WTC11 (cell line): Measurements from ENCODE around the gene SLC8A1. TPM values are rescaled to one million over a fixed set of nuclear protein-coding genes. Genes with fewer than 3 reads are reported as not detected.

ENCODE experiments used
- ATAC-seq: fragments of 200-7000 bp; cut with Tn5 transposase; 2 replicates; pipeline ENCODE4 v1.10.0; 2021; ENCODE audit warnings: mild to moderate bottlenecking, moderate library complexity
- CTCF ChIA-PET: fragments of 300-600 bp; sonication (Branson Sonifier 250); formaldehyde crosslinking; loops from one replicate; lab custom pipeline; 2021; ENCODE audit warnings: antibody characterized with exemption; lab: Charles Lee
- POLR2A ChIA-PET: fragments of 350-600 bp; sonication (Branson Sonifier 250); formaldehyde crosslinking; loops from one replicate; lab custom pipeline; 2021; ENCODE audit warnings: antibody characterized with exemption; lab: Charles Lee
- DNase-seq: peaks from one replicate; pipeline ENCODE4 v3.0.0; 2021; ENCODE audit warnings: low spot score
- H3K27ac Mint-ChIP-seq: 2 replicates; pipeline ENCODE4 v1.8.0; 2021; ENCODE audit warnings: mixed read lengths
- H3K27me3 Mint-ChIP-seq: 2 replicates; pipeline ENCODE4 v1.8.0; 2021; ENCODE audit warnings: low read depth, mild to moderate bottlenecking, moderate library complexity, mixed read lengths
- H3K36me3 Mint-ChIP-seq: 2 replicates; pipeline ENCODE4 v1.8.0; 2021; ENCODE audit warnings: mixed read lengths
- H3K4me1 Mint-ChIP-seq: 2 replicates; pipeline ENCODE4 v1.8.0; 2022; ENCODE audit warnings: mixed read lengths
- H3K4me3 Mint-ChIP-seq: 2 replicates; pipeline ENCODE4 v1.8.0; 2021; ENCODE audit warnings: mild to moderate bottlenecking, moderate library complexity, mixed read lengths
- H3K9me3 Mint-ChIP-seq: 2 replicates; pipeline ENCODE4 v1.8.0; 2021; ENCODE audit warnings: mixed read lengths
- AR ChIP-seq: fragments of 250-450 bp; sonication (Bioruptor Pico); IDR thresholded peaks from 2 replicates; pipeline ENCODE4 v1.9.0; 2021; ENCODE audit warnings: mild to moderate bottlenecking
- ARID4B ChIP-seq: sonication (generic); formaldehyde crosslinking; IDR thresholded peaks from 2 replicates; pipeline ENCODE4 v1.8.0; 2023; ENCODE audit warnings: missing genetic modification reagents, mild to moderate bottlenecking, borderline replicate concordance
- E2F4 ChIP-seq: sonication (generic); formaldehyde crosslinking; IDR thresholded peaks from 2 replicates; pipeline ENCODE4 v1.8.1; 2022; ENCODE audit warnings: low read depth, mild to moderate bottlenecking, moderate library complexity, missing genetic modification reagents, borderline replicate concordance
- EMX1 ChIP-seq: fragments of 250-450 bp; sonication (Bioruptor Pico); IDR thresholded peaks from 2 replicates; pipeline ENCODE4 v1.8.0; 2021; ENCODE audit warnings: mild to moderate bottlenecking
- ETV6 ChIP-seq: sonication (generic); formaldehyde crosslinking; IDR thresholded peaks from 2 replicates; pipeline ENCODE4 v1.8.1; 2022; ENCODE audit warnings: mild to moderate bottlenecking, missing genetic modification reagents
- NFE2L1 ChIP-seq: sonication (generic); formaldehyde crosslinking; IDR thresholded peaks from 2 replicates; pipeline ENCODE4 v1.8.1; 2023; ENCODE audit warnings: missing genetic modification reagents
- NR2C2 ChIP-seq: sonication (generic); formaldehyde crosslinking; IDR thresholded peaks from 2 replicates; pipeline ENCODE4 v1.8.0; 2022; ENCODE audit warnings: mild to moderate bottlenecking, missing genetic modification reagents
- NR3C1 ChIP-seq: sonication (generic); formaldehyde crosslinking; conservative IDR thresholded peaks from 2 replicates; pipeline ENCODE4 v1.8.1; 2023; ENCODE audit warnings: low read depth, mild to moderate bottlenecking, missing genetic modification reagents
- RORB ChIP-seq: fragments of 250-450 bp; sonication (Bioruptor Pico); IDR thresholded peaks from 2 replicates; pipeline ENCODE4 v1.9.0; 2021; ENCODE audit warnings: mild to moderate bottlenecking
- SP1 ChIP-seq: sonication (generic); formaldehyde crosslinking; conservative IDR thresholded peaks from 2 replicates; pipeline ENCODE4 v1.8.1; 2022; ENCODE audit warnings: missing genetic modification reagents
- TEAD4 ChIP-seq: sonication (generic); formaldehyde crosslinking; IDR thresholded peaks from 2 replicates; pipeline ENCODE4 v1.8.0; 2022; ENCODE audit warnings: mild to moderate bottlenecking, missing genetic modification reagents
- ZNF121 ChIP-seq: sonication (generic); formaldehyde crosslinking; IDR thresholded peaks from 2 replicates; pipeline ENCODE4 v1.8.0; 2023; ENCODE audit warnings: missing genetic modification reagents
- ZNF138 ChIP-seq: sonication (generic); formaldehyde crosslinking; conservative IDR thresholded peaks from 2 replicates; pipeline ENCODE4 v1.8.1; 2022; ENCODE audit warnings: mild to moderate bottlenecking, moderate library complexity, missing genetic modification reagents
- total RNA-seq: library from RNA; stranded (reverse); gene quantifications from 3 replicates; pipeline ENCODE4 v1.2.3, GENCODE V29; 2021
- TF ChIP-seq, protein P1 (sequence below): sonication (generic); formaldehyde crosslinking; IDR thresholded peaks from 2 replicates; pipeline ENCODE4 v1.8.0; 2022; ENCODE audit warnings: missing genetic modification reagents
- TF ChIP-seq, protein P2 (sequence below): sonication (generic); formaldehyde crosslinking; IDR thresholded peaks from 2 replicates; pipeline ENCODE4 v1.8.1; 2022; ENCODE audit warnings: missing genetic modification reagents, borderline replicate concordance

The SLC8A1 gene
- total RNA-seq, 1 experiment from 2014 or later = 2.6 TPM

GRCh38 chr2:40321822-40322221, 130.1 kb downstream of the SLC8A1 start (continued):
- TF ChIP-seq ARID4B = no peak

DNA sequence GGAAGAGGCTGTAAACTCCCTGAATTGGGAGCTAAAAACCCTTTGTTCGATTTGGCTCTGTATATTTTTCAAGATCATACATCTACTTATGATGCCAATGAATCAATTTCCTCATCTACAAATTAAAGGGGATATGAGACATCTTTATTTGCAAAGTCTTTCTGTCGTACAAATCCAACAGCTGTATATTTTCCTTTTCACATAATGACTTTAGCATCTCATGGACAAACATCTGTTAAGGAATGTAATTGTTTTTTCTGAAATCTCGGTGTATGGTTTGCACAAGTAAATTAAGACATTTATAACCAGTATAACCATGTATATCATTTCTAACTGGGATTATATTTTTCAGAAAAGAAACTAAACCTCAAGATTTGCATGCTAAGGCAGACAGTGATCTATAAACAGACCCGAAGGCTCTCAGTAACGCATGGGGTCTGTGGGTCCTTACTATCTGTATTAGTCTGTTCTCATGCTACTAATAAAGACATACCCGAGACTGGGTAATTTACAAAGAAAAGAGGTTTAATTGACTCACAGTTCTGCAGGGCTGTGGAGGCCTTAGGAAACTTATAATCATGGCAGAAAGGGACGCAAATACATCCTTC, 130.8 kb downstream of the SLC8A1 start:
- H3K27me3 Mint-ChIP-seq = no peaks in the 10 kb centered on the region
- ATAC-seq (no peak), DNase-seq (no peak)
- H3K9me3 Mint-ChIP-seq = no peaks in the 10 kb centered on the region
- H3K4me3 Mint-ChIP-seq = no peak overlapping the region
- ChIA-PET POLR2A (no interaction called here), CTCF (no interaction called here)
- TF ChIP-seq ZNF138 (CRISPR knock-in tag) (no peak), AR (no peak), NR2C2 (CRISPR knock-in tag) (no peak), ETV6 (CRISPR knock-in tag) (no peak)
- TF ChIP-seq, protein P1, sequence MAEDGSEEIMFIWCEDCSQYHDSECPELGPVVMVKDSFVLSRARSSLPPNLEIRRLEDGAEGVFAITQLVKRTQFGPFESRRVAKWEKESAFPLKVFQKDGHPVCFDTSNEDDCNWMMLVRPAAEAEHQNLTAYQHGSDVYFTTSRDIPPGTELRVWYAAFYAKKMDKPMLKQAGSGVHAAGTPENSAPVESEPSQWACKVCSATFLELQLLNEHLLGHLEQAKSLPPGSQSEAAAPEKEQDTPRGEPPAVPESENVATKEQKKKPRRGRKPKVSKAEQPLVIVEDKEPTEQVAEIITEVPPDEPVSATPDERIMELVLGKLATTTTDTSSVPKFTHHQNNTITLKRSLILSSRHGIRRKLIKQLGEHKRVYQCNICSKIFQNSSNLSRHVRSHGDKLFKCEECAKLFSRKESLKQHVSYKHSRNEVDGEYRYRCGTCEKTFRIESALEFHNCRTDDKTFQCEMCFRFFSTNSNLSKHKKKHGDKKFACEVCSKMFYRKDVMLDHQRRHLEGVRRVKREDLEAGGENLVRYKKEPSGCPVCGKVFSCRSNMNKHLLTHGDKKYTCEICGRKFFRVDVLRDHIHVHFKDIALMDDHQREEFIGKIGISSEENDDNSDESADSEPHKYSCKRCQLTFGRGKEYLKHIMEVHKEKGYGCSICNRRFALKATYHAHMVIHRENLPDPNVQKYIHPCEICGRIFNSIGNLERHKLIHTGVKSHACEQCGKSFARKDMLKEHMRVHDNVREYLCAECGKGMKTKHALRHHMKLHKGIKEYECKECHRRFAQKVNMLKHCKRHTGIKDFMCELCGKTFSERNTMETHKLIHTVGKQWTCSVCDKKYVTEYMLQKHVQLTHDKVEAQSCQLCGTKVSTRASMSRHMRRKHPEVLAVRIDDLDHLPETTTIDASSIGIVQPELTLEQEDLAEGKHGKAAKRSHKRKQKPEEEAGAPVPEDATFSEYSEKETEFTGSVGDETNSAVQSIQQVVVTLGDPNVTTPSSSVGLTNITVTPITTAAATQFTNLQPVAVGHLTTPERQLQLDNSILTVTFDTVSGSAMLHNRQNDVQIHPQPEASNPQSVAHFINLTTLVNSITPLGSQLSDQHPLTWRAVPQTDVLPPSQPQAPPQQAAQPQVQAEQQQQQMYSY (CRISPR knock-in tag) = no peak
- no peak overlapping the region for H3K27ac Mint-ChIP-seq
- H3K36me3 Mint-ChIP-seq = no peaks in the 10 kb centered on the region
- peaks cover 19% of the 10 kb centered on the region for H3K4me1 Mint-ChIP-seq

DNA sequence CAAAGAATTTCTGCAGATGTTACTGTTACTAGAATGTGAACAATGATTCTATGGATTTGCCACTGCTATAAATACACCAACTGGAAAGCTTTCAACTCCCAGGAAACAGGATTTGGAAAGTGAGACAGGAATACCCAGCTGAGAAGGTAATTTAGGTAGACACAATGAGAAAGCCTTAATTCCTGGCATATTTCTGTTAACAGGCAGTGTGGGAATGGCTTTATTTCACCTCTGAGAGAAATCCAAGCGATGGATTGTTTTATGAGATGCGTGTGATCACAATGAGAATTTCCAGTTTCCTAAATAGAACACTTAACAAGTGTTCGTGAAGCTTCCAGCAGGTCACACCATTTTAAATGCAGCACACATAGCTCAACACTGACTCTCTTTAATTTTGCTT, 133.0 kb downstream of the SLC8A1 start:
- Mint-ChIP-seq H3K4me3 (no peak overlapping the region), H3K27me3 (no peaks in the 10 kb centered on the region), H3K9me3 (peaks cover 16% of the 10 kb centered on the region), H3K4me1 (peaks cover 19% of the 10 kb centered on the region), H3K36me3 (peaks cover 13% of the 10 kb centered on the region), H3K27ac (no peak overlapping the region)
- ATAC-seq (0 out of 2 replicates have a peak, but pooled peaks have one; percentile 26), DNase-seq (no peak)
- CTCF ChIA-PET = interaction anchor here (0.5 to 1.4 kb wide), 3 partner anchors 74 to 405 kb away, joined by 3 to 8 read pairs (median 5); no protein-coding TSS in a partner anchor
- TF ChIP-seq RORB (CRISPR knock-in tag) (no peak), E2F4 (CRISPR knock-in tag) (no peak), NFE2L1 (no peak), NR3C1 (CRISPR knock-in tag) (no peak), EMX1 (no peak), TEAD4 (no peak), SP1 (no peak), ZNF121 (CRISPR knock-in tag) (no peak)
- TF ChIP-seq, protein P2, sequence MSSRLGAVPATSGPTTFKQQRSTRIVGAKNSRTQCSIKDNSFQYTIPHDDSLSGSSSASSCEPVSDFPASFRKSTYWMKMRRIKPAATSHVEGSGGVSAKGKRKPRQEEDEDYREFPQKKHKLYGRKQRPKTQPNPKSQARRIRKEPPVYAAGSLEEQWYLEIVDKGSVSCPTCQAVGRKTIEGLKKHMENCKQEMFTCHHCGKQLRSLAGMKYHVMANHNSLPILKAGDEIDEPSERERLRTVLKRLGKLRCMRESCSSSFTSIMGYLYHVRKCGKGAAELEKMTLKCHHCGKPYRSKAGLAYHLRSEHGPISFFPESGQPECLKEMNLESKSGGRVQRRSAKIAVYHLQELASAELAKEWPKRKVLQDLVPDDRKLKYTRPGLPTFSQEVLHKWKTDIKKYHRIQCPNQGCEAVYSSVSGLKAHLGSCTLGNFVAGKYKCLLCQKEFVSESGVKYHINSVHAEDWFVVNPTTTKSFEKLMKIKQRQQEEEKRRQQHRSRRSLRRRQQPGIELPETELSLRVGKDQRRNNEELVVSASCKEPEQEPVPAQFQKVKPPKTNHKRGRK = no peak
- TF ChIP-seq, protein P1 (CRISPR knock-in tag) = no peak
- TF ChIP-seq, all 79 proteins: peak for 0
- POLR2A ChIA-PET = interaction anchor here (0.6 kb wide), 1 partner anchor 925 kb away, joined by 3 read pairs; no protein-coding TSS in a partner anchor
